GM12878 (cell line): ENCODE measurements around the gene CLPTM1L.
"Not testable (repeated sequence)": the region's sequence is repeated elsewhere in the genome, so short reads cannot be mapped to it uniquely, and the experiment has no call there.

Experiments
- CEBPB ChIP-seq, 2 experiments: fragments of 150-350 bp in 1 of 2; IDR thresholded peaks; 2 replicates each; pipeline ENCODE4 v1.6.1; 2012 to 2014; ENCODE audit warnings: low read depth in 2 of 2, low read length in 2 of 2, borderline replicate concordance in 1 of 2, inconsistent platforms in 1 of 2
- CTCF ChIP-seq, 3 experiments: IDR thresholded peaks in 2 of 3; conservative IDR thresholded peaks in 1 of 3; 2 replicates each; pipeline ENCODE4 v1.5.1; 2011; ENCODE audit warnings: low read depth in 3 of 3, low read length in 3 of 3, mild to moderate bottlenecking in 3 of 3, control low read depth in 2 of 3, moderate library complexity in 2 of 3, inconsistent platforms in 1 of 3, mixed read lengths in 1 of 3; ENCODE audit not compliant: control insufficient read depth in 2 of 3, insufficient read depth in 1 of 3; ENCODE audit errors: extremely low read depth in 1 of 3
- GABPA ChIP-seq: IDR thresholded peaks from 2 replicates; pipeline ENCODE4 v1.6.1; 2014; ENCODE audit warnings: antibody characterized with exemption, low read depth, mild to moderate bottlenecking, inconsistent platforms

GRCh38 chr5:1282993-1283728 is 61.7 kb downstream of the CLPTM1L start:
- TF ChIP-seq CTCF (IDR thresholded peaks at IDR 0.05 in 2 of 3, conservative IDR thresholded peaks at IDR 0.05 in 1 of 3; ENCODE audit: control insufficient read depth in 2 of 3, extremely low read depth in 1 of 3, insufficient read depth in 1 of 3, low read depth in 3 of 3, low read length in 3 of 3); CEBPB (IDR thresholded peaks at IDR 0.05; ENCODE audit: borderline replicate concordance in 1 of 2, low read depth in 2 of 2, low read length in 2 of 2); GABPA: not testable (repeated sequence)
